ENCODE results near the gene GDI2.

The GDI2 gene

GRCh38 chr10:5742116-5742515 lies 71.1 kb downstream of the GDI2 start:
- DNase-seq (ENCODE audit: low read depth in 2 of 2): no peak

GRCh38 chr10:5741276-5741675 lies 72.0 kb downstream of the GDI2 start:
- no peak for DNase-seq (ENCODE audit: low read depth in 2 of 2)

GRCh38 chr10:5738427-5738826 lies 74.8 kb downstream of the GDI2 start:
- DNase-seq (ENCODE audit: low read depth in 2 of 2): no peak

GRCh38 chr10:5737352-5737751 lies 75.9 kb downstream of the GDI2 start:
- DNase-seq (ENCODE audit: low read depth in 2 of 2): no peak

- DNase-seq (ENCODE audit: low read depth in 2 of 2): no peak
Observed at GRCh38 chr10:5736591-5736990, 76.6 kb downstream of the GDI2 start.

- no peak for DNase-seq (ENCODE audit: low read depth in 2 of 2)
Observed at GRCh38 chr10:5735119-5735518, 78.1 kb downstream of the GDI2 start.

GRCh38 chr10:5732141-5732540 lies 81.1 kb downstream of the GDI2 start:
- DNase-seq (ENCODE audit: low read depth in 2 of 2): no peak

- DNase-seq (ENCODE audit: low read depth in 2 of 2): no peak
Observed at GRCh38 chr10:5731559-5731958, 81.7 kb downstream of the GDI2 start.

- DNase-seq (ENCODE audit: low read depth in 2 of 2): no peak
Observed at GRCh38 chr10:5730766-5731165, 82.5 kb downstream of the GDI2 start.

GRCh38 chr10:5723692-5724091 lies 89.5 kb downstream of the GDI2 start:
- no peak for DNase-seq (ENCODE audit: low read depth in 2 of 2)

- DNase-seq (ENCODE audit: low read depth in 2 of 2): no peak
Observed at GRCh38 chr10:5720182-5720581, 93.1 kb downstream of the GDI2 start.

- no peak for DNase-seq (ENCODE audit: low read depth in 2 of 2)
Observed at GRCh38 chr10:5719546-5719945, 93.7 kb downstream of the GDI2 start.

Data from activated CD8-positive, alpha-beta memory T cell treated with anti-CD3 and anti-CD28 coated beads for 4 hours (primary cell).